GM23248 (cell line): ENCODE results near the gene MAML2.

Source experiments
- EZH2 ChIP-seq: fragments of 200-600 bp; sonication (generic); IDR thresholded peaks from 2 replicates; pipeline ENCODE4 v1.6.1; 2018; ENCODE audit warnings: antibody characterized with exemption, mild to moderate bottlenecking; ENCODE audit not compliant: insufficient read depth, poor library complexity, severe bottlenecking
- EZH2phosphoT487 ChIP-seq: fragments of 200-600 bp; sonication (generic); IDR thresholded peaks from 2 replicates; pipeline ENCODE4 v1.6.1; 2018; ENCODE audit warnings: antibody characterized with exemption, moderate library complexity, mild to moderate bottlenecking, low read depth; ENCODE audit not compliant: insufficient read depth

DNA sequence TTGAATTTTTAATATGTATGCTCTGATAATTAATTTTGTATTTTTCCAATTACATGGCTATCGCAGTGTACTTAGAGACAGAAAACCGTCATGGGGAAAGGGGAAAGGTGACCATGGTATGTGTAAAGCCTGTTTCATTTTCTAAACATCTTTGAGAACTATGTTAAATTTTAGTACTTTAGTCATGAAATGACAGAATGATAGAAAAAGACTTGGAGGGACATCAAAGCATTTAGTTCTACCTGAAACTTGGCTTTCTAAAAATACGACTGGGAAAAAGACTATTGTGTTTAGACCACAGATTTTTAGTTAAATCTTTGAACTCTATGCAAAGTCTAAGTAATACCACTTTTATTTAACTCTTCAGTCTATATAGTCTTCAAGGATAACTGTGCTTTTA lies 54.1 kb downstream of the MAML2 start:
- TF ChIP-seq EZH2 (no peak), EZH2phosphoT487 (no peak)
